HCT116 (cell line): ENCODE data around the gene KISS1R. TPM values are rescaled to one million over a fixed set of nuclear protein-coding genes. Genes with fewer than 3 reads are reported as not detected.

Source experiments
- ATAC-seq: fragments of 200-7000 bp; cut with Tn5 transposase; 2 replicates; pipeline ENCODE4 v1.9.1; 2020; ENCODE audit warnings: mild to moderate bottlenecking, moderate library complexity
- BruUV-seq: library from RNA; stranded (reverse); fragments of 400-500 nt; replicated peaks from 2 replicates; lab custom pipeline; 2021; lab: Mats Ljungman, UMichigan
- CTCF ChIA-PET: fragments of 300-600 bp; sonication (Branson Sonifier 250); formaldehyde crosslinking; loops from one replicate; lab custom pipeline; 2021; ENCODE audit warnings: antibody characterized with exemption; lab: Charles Lee
- POLR2A ChIA-PET: fragments of 300-600, 350-600 bp; sonication (Branson Sonifier 250); formaldehyde crosslinking; loops from one replicate; lab custom pipeline; 2021; ENCODE audit warnings: antibody characterized with exemption; lab: Charles Lee
- RAD21 ChIA-PET, 2 experiments: fragments of 300-600 bp; sonication (Branson Sonifier 250); formaldehyde crosslinking; loops; one replicate each; lab custom pipeline; 2023; ENCODE audit warnings: low total read pairs in 2 of 2; ENCODE audit not compliant: uncharacterized antibody in 2 of 2, unreplicated experiment in 2 of 2, low non-redundant PET in 1 of 2; lab: Charles Lee
- DNase-seq: peaks from one replicate; pipeline ENCODE4 v3.0.0-alpha.2; 2010; ENCODE audit warnings: low read depth, low spot score
- H2AFZ ChIP-seq: fragments of 200-600 bp; shearing (Covaris generic), sonication (generic); 2 replicates; pipeline ENCODE4 v1.6.1; 2017; ENCODE audit warnings: low read depth, mixed run types, mixed read lengths, antibody characterized with exemption, low read length; ENCODE audit not compliant: poor library complexity, severe bottlenecking
- H3K27ac ChIP-seq: 2 replicates; pipeline ENCODE4 v1.5.1; 2012; ENCODE audit warnings: low read depth, low read length
- H3K27me3 ChIP-seq: fragments of 200-600 bp; sonication (generic); 2 replicates; pipeline ENCODE4 v1.6.1; 2016; ENCODE audit warnings: mixed run types, low read length, mixed read lengths; ENCODE audit not compliant: insufficient read depth
- H3K36me3 ChIP-seq, 2 experiments: fragments of 200-500 bp in 1 of 2; fragments of 200-600 bp in 1 of 2; sonication (Bioruptor generic) in 1 of 2; sonication (generic) in 1 of 2; 2 replicates each; pipeline versions ENCODE4 v1.5.1 to v1.6.1; 2014 to 2016; ENCODE audit warnings: low read length in 2 of 2, inconsistent platforms in 1 of 2, mixed read lengths in 1 of 2, mixed run types in 1 of 2; ENCODE audit not compliant: insufficient read depth in 2 of 2, control insufficient read depth in 1 of 2
- H3K4me1 ChIP-seq, 2 experiments: fragments of 200-600 bp in 1 of 2; sonication (generic) in 1 of 2; 2 replicates each; pipeline versions ENCODE4 v1.5.1 to v1.6.1; 2012 to 2017; ENCODE audit warnings: low read length in 2 of 2, inconsistent platforms in 1 of 2, mild to moderate bottlenecking in 1 of 2, mixed read lengths in 1 of 2, mixed run types in 1 of 2, moderate library complexity in 1 of 2; ENCODE audit not compliant: insufficient read depth in 2 of 2, control insufficient read depth in 1 of 2
- H3K4me2 ChIP-seq: fragments of 200-600 bp; sonication (generic); 2 replicates; pipeline ENCODE4 v1.6.1; 2017; ENCODE audit warnings: mixed run types, low read length, mixed read lengths
- H3K4me3 ChIP-seq, 2 experiments: fragments of 200-600 bp in 1 of 2; sonication (generic) in 1 of 2; replicated peaks in 1 of 2; 2 replicates each; pipeline ENCODE4 v1.5.1; 2011 to 2016; ENCODE audit warnings: low read length in 2 of 2, control low read depth in 1 of 2, low read depth in 1 of 2, mild to moderate bottlenecking in 1 of 2, mixed read lengths in 1 of 2, mixed run types in 1 of 2
- H3K79me2 ChIP-seq: fragments of 200-600 bp; sonication (generic); 2 replicates; pipeline ENCODE4 v1.6.1; 2017; ENCODE audit warnings: mild to moderate bottlenecking, mixed run types, low read length, moderate library complexity, mixed read lengths; ENCODE audit not compliant: insufficient read depth
- H3K9ac ChIP-seq: fragments of 200-600 bp; sonication (generic); 2 replicates; pipeline ENCODE4 v1.6.1; 2016; ENCODE audit warnings: low read length, mixed read lengths
- H3K9me2 ChIP-seq: fragments of 200-600 bp; sonication (generic), shearing (Covaris generic); 2 replicates; pipeline ENCODE4 v1.6.1; 2017; ENCODE audit warnings: mixed run types, mild to moderate bottlenecking, moderate library complexity; ENCODE audit not compliant: insufficient read depth
- H3K9me3 ChIP-seq, 2 experiments: fragments of 200-500 bp in 1 of 2; fragments of 200-600 bp in 1 of 2; sonication (Bioruptor generic) in 1 of 2; sonication (generic) in 1 of 2; 2 replicates each; pipeline ENCODE4 v1.6.1; 2014 to 2017; ENCODE audit warnings: low read length in 2 of 2, mixed read lengths in 2 of 2, inconsistent platforms in 1 of 2, low read depth in 1 of 2, mild to moderate bottlenecking in 1 of 2, mixed run types in 1 of 2, moderate library complexity in 1 of 2; ENCODE audit not compliant: control insufficient read depth in 1 of 2, insufficient read depth in 1 of 2
- H4K20me1 ChIP-seq: fragments of 200-600 bp; sonication (generic), shearing (Covaris generic); 2 replicates; pipeline ENCODE4 v1.6.1; 2017; ENCODE audit warnings: mixed run types, mild to moderate bottlenecking, moderate library complexity; ENCODE audit not compliant: insufficient read depth
- ATF3 ChIP-seq: IDR thresholded peaks from 2 replicates; pipeline ENCODE4 v1.6.1; 2012
- CBX3 ChIP-seq: IDR thresholded peaks from 2 replicates; pipeline ENCODE4 v1.6.1; 2012; ENCODE audit warnings: low read depth
- CEBPB ChIP-seq: IDR thresholded peaks from 2 replicates; pipeline ENCODE4 v1.6.1; 2012; ENCODE audit warnings: low read depth
- CTCF ChIP-seq, 3 experiments: fragments of 200-600 bp in 1 of 3; sonication (generic) in 1 of 3; IDR thresholded peaks in 2 of 3; conservative IDR thresholded peaks in 1 of 3; 2 replicates each; pipeline ENCODE4 v1.5.1; 2012 to 2017; ENCODE audit warnings: low read depth in 2 of 3, low read length in 2 of 3, antibody characterized with exemption in 1 of 3, borderline replicate concordance in 1 of 3, control low read depth in 1 of 3, mild to moderate bottlenecking in 1 of 3, mixed read lengths in 1 of 3, mixed run types in 1 of 3, moderate library complexity in 1 of 3; ENCODE audit not compliant: insufficient read depth in 1 of 3
- EGR1 ChIP-seq: IDR thresholded peaks from 2 replicates; pipeline ENCODE4 v1.6.1; 2012; ENCODE audit warnings: low read depth
- ELF1 ChIP-seq: IDR thresholded peaks from 2 replicates; pipeline ENCODE4 v1.6.1; 2012; ENCODE audit warnings: low read depth, borderline replicate concordance
- EZH2phosphoT487 ChIP-seq: fragments of 200-600 bp; IDR thresholded peaks from 2 replicates; pipeline ENCODE4 v1.6.1; 2018; ENCODE audit warnings: antibody characterized with exemption, borderline replicate concordance
- FOSL1 ChIP-seq: IDR thresholded peaks from 2 replicates; pipeline ENCODE4 v1.6.1; 2012; ENCODE audit warnings: low read depth
- JUND ChIP-seq: IDR thresholded peaks from 2 replicates; pipeline ENCODE4 v1.6.1; 2012
- MAX ChIP-seq: IDR thresholded peaks from 2 replicates; pipeline ENCODE4 v1.6.1; 2012
- POLR2A ChIP-seq: IDR thresholded peaks from 2 replicates; pipeline ENCODE4 v1.7.0; 2011; ENCODE audit warnings: borderline replicate concordance; ENCODE audit not compliant: insufficient read depth, insufficient read length; ENCODE audit errors: extremely low read depth
- POLR2AphosphoS5 ChIP-seq: IDR thresholded peaks from 2 replicates; pipeline ENCODE4 v1.6.1; 2011; ENCODE audit warnings: mild to moderate bottlenecking, low read depth, low read length, moderate library complexity
- RAD21 ChIP-seq: IDR thresholded peaks from 2 replicates; pipeline ENCODE4 v1.6.1; 2012; ENCODE audit warnings: low read depth, mild to moderate bottlenecking
- SIN3A ChIP-seq: IDR thresholded peaks from 2 replicates; pipeline ENCODE4 v1.6.1; 2012; ENCODE audit warnings: low read depth
- SRF ChIP-seq: IDR thresholded peaks from 2 replicates; pipeline ENCODE4 v1.6.1; 2012; ENCODE audit warnings: low read depth
- YY1 ChIP-seq: IDR thresholded peaks from 2 replicates; pipeline ENCODE4 v1.6.1; 2011; ENCODE audit warnings: low read length, low read depth, moderate library complexity, mild to moderate bottlenecking; ENCODE audit not compliant: insufficient replicate concordance; ENCODE audit errors: extremely low read depth
- ZFX ChIP-seq: fragments of 450-650 bp; IDR thresholded peaks from 2 replicates; pipeline ENCODE4 v1.6.1; 2017
- ZNF274 ChIP-seq: fragments of 200-500 bp; sonication (Bioruptor generic); IDR thresholded peaks from 2 replicates; pipeline ENCODE4 v1.6.1; 2014; ENCODE audit warnings: mild to moderate bottlenecking, low read depth, low read length, inconsistent platforms
- intact Hi-C: fragments of 100-400 bp; cut with micrococcal nuclease; formaldehyde crosslinking; loops from 2 replicates; pipeline ENCODE4 v1.10.0; 2022
- total RNA-seq: library from RNA; stranded (reverse); gene quantifications from one replicate; pipeline ENCODE4 v1.2.1, GENCODE V29; 2021; ENCODE audit not compliant: unreplicated experiment

KISS1R gene
- total RNA-seq, 1 experiment from 2014 or later = 5.9 TPM

GRCh38 chr19:934865-935479 is 17.8 kb downstream of the KISS1R start:
- ChIA-PET RAD21 (no interaction called here), POLR2A (no interaction called here), CTCF (no interaction called here)
- peaks cover 20 to 23% of the 10 kb centered on the region in 2 experiments for H3K4me1 ChIP-seq
- H3K9me3 ChIP-seq = no peaks in the 10 kb centered on the region
- no peak for DNase-seq
- no peaks in the 10 kb centered on the region for H4K20me1 ChIP-seq
- H3K36me3 ChIP-seq = 0 out of 4 replicates have a peak, but pooled peaks cover 0 to 4% of the 10 kb centered on the region in 2 experiments
- intact Hi-C loops = no loop called here
- no TSS peak for BruUV-seq
- ATAC-seq = no peak
- H3K9me2 ChIP-seq = no peaks in the 10 kb centered on the region
- H3K79me2 ChIP-seq = peaks cover 3% of the 10 kb centered on the region; the same call in 1 of the 2 replicates
- no peak overlapping the region for H3K27ac ChIP-seq
- no peaks in the 10 kb centered on the region for H3K27me3 ChIP-seq
- H3K9ac ChIP-seq = no peak overlapping the region
- no peak overlapping the region for H3K4me2 ChIP-seq
- H2AFZ ChIP-seq = no peak overlapping the region
- no peak for TF ChIP-seq ELF1
- no peak for TF ChIP-seq CTCF (IDR thresholded peaks at IDR 0.05 in 2 of 3, conservative IDR thresholded peaks at IDR 0.05 in 1 of 3; ENCODE audit: borderline replicate concordance in 1 of 3, insufficient read depth in 1 of 3, low read depth in 2 of 3, low read length in 2 of 3)
- no peak for TF ChIP-seq YY1
- no peak for TF ChIP-seq ZNF274
- no peak for TF ChIP-seq CBX3
- TF ChIP-seq SRF = no peak
- no peak for TF ChIP-seq MAX
- TF ChIP-seq EZH2phosphoT487 = no peak
- no peak for TF ChIP-seq FOSL1
- TF ChIP-seq ZFX = no peak
- no peak for TF ChIP-seq EGR1
- TF ChIP-seq SIN3A = no peak
- no peak for TF ChIP-seq ATF3
- no peak for TF ChIP-seq POLR2AphosphoS5
- TF ChIP-seq JUND = no peak
- TF ChIP-seq POLR2A = no peak
- no peak for TF ChIP-seq CEBPB
- TF ChIP-seq RAD21 = no peak
- no peak overlapping the region for H3K4me3 ChIP-seq
